GM19025 (cell line): ENCODE results near the gene SLC16A7.

Experiments used
- ATAC-seq: cut with Tn5 transposase; IDR thresholded peaks from one replicate; pipeline ENCODE4 v1.9.1; 2021; ENCODE audit warnings: mild to moderate bottlenecking, low read depth, moderate library complexity; ENCODE audit not compliant: unreplicated experiment

The SLC16A7 gene

GRCh38 chr12:59827767-59828166 lies 231.9 kb downstream of the SLC16A7 start:
- ATAC-seq = no peak

- ATAC-seq = no peak
These were observed 232.7 kb downstream of the SLC16A7 start for GRCh38 chr12:59828521-59828920.

GRCh38 chr12:59833408-59833807 lies 237.6 kb downstream of the SLC16A7 start:
- ATAC-seq = no peak

- ATAC-seq = no peak
These were observed 239.0 kb downstream of the SLC16A7 start for GRCh38 chr12:59834659-59835474.
